ENCODE measurements around the gene RHEB.

GRCh38 chr7:151489498-151489897, 30.2 kb downstream of the RHEB start:
- TF ChIP-seq CTCF (conservative IDR thresholded peaks at IDR 0.05; ENCODE audit: low read depth, low read length): no peak
- TF ChIP-seq EZH2phosphoT487 (IDR thresholded peaks at IDR 0.05; ENCODE audit: borderline replicate concordance, low read length): no peak
- TF ChIP-seq EZH2 (IDR thresholded peaks at IDR 0.05; ENCODE audit: low read length, unreplicated experiment): no peak

Data from PC-3 (cell line).